Activated T-helper 2 cell treated with anti-CD3 and anti-CD28 coated beads, Interferon-gamma antibody, Interleukin-2, Interleukin-4, amounts not matched to agents 10 μg/mL and 5 μg/mL and 100 μg/mL, durations not matched to agents 14 hours and 24 hours and 36 hours (primary cell): ENCODE measurements around the gene VPS26B. TPM values are rescaled to one million over a fixed set of nuclear protein-coding genes. Genes with fewer than 3 reads are reported as not detected.
"Not testable (repeated sequence)": the region's sequence is repeated elsewhere in the genome, so short reads cannot be mapped to it uniquely, and the experiment has no call there.

ENCODE experiments used
- DNase-seq: peaks from one replicate; pipeline ENCODE4 v3.0.0; 2021; ENCODE audit warnings: low spot score
- H3K27ac Mint-ChIP-seq: one replicate; pipeline ENCODE4 v1.8.0; 2021; ENCODE audit warnings: mixed read lengths
- H3K27me3 Mint-ChIP-seq: one replicate; pipeline ENCODE4 v1.8.0; 2021; ENCODE audit warnings: low read depth, mixed read lengths
- H3K36me3 Mint-ChIP-seq: one replicate; pipeline ENCODE4 v1.8.0; 2021; ENCODE audit warnings: low read depth, mixed read lengths
- H3K4me1 Mint-ChIP-seq: one replicate; pipeline ENCODE4 v1.8.0; 2021; ENCODE audit warnings: low read depth, mixed read lengths
- H3K4me3 Mint-ChIP-seq: one replicate; pipeline ENCODE4 v1.8.0; 2021; ENCODE audit warnings: low read depth, mild to moderate bottlenecking, moderate library complexity, mixed read lengths
- H3K9me3 Mint-ChIP-seq: one replicate; pipeline ENCODE4 v1.8.0; 2021; ENCODE audit warnings: mixed read lengths
- intact Hi-C: fragments of 100-400 bp; cut with micrococcal nuclease; formaldehyde crosslinking; loops from one replicate; pipeline ENCODE4 v1.15.1; 2023
- total RNA-seq: library from RNA; stranded (reverse); gene quantifications from 2 replicates; pipeline ENCODE4 v1.2.3, GENCODE V29; 2022

Gene VPS26B
- total RNA-seq = 41.7 and 43.8 TPM in 2 replicates

GRCh38 chr11:134223836-134224709 is at the start of gene VPS26B, which contains the start of gene NCAPD3:
VPS26B (plus strand) TSS chr11:134224671; CDS start chr11:134225123, 452 bp downstream.
NCAPD3 (minus strand) TSS chr11:134223967; CDS start chr11:134223926, 41 bp downstream.
- DNase-seq = peak; percentile 96
- Mint-ChIP-seq H3K9me3 (no peaks in the 10 kb centered on the region), H3K4me1 (peaks cover 59% of the 10 kb centered on the region), H3K27ac (peak within 1 kb of the TSS; percentile 98), H3K27me3 (no peaks in the 10 kb centered on the region), H3K36me3 (peaks cover 39% of the 10 kb centered on the region), H3K4me3 (peak within 1 kb of the TSS; percentile 97)
- intact Hi-C loops = loop anchor here (1.0 to 10.0 kb wide), 6 partner anchors 15 to 297 kb away; partner anchors contain the start of genes ACAD8, GLB1L3 and THYN1

GRCh38 chr11:134176284-134176683 is 48.2 kb upstream of the VPS26B start:
- intact Hi-C loops = no loop called here
- H3K4me3 Mint-ChIP-seq = no peak overlapping the region
- no peaks in the 10 kb centered on the region for H3K9me3 Mint-ChIP-seq
- peaks cover 85% of the 10 kb centered on the region for H3K36me3 Mint-ChIP-seq
- H3K27ac Mint-ChIP-seq = no peak overlapping the region
- DNase-seq = no peak
- H3K4me1 Mint-ChIP-seq = no peaks in the 10 kb centered on the region
- H3K27me3 Mint-ChIP-seq = no peaks in the 10 kb centered on the region

- peaks cover 81% of the 10 kb centered on the region for H3K36me3 Mint-ChIP-seq
- intact Hi-C loops = no loop called here
- H3K4me3 Mint-ChIP-seq = no peak overlapping the region
- no peaks in the 10 kb centered on the region for H3K4me1 Mint-ChIP-seq
- no peak for DNase-seq
- no peak overlapping the region for H3K27ac Mint-ChIP-seq
- H3K27me3 Mint-ChIP-seq = no peaks in the 10 kb centered on the region
- H3K9me3 Mint-ChIP-seq = no peaks in the 10 kb centered on the region
Observed at GRCh38 chr11:134178032-134178674, 46.3 kb upstream of the VPS26B start.

- intact Hi-C loops = no loop called here
- H3K9me3 Mint-ChIP-seq = no peaks in the 10 kb centered on the region
Observed at GRCh38 chr11:134181707-134182106, 42.8 kb upstream of the VPS26B start.

GRCh38 chr11:134188092-134188491 is 36.4 kb upstream of the VPS26B start:
- intact Hi-C loops, DNase-seq, H3K27ac Mint-ChIP-seq, H3K4me3 Mint-ChIP-seq, H3K9me3 Mint-ChIP-seq, H3K4me1 Mint-ChIP-seq, H3K27me3 Mint-ChIP-seq: not testable (repeated sequence)
- H3K36me3 Mint-ChIP-seq = peaks cover 89% of the 10 kb centered on the region

More at GRCh38 chr11:134181707-134182106, 42.8 kb upstream of the VPS26B start:
- Mint-ChIP-seq H3K27me3 (no peaks in the 10 kb centered on the region), H3K27ac (no peak overlapping the region), H3K4me3 (no peak overlapping the region), H3K36me3 (peaks cover 79% of the 10 kb centered on the region), H3K4me1 (no peaks in the 10 kb centered on the region)
- no peak for DNase-seq

GRCh38 chr11:134196756-134197155 is 27.7 kb upstream of the VPS26B start:
- Mint-ChIP-seq H3K27me3 (no peaks in the 10 kb centered on the region), H3K27ac (no peak overlapping the region), H3K9me3 (no peaks in the 10 kb centered on the region), H3K36me3 (peaks cover 86% of the 10 kb centered on the region), H3K4me3 (no peak overlapping the region), H3K4me1 (peaks cover 2% of the 10 kb centered on the region)
- intact Hi-C loops = no loop called here
- no peak for DNase-seq

GRCh38 chr11:134199531-134199930 is 24.9 kb upstream of the VPS26B start:
- Mint-ChIP-seq H3K36me3 (peaks cover 84% of the 10 kb centered on the region), H3K4me1 (peaks cover 2% of the 10 kb centered on the region), H3K27me3 (no peaks in the 10 kb centered on the region), H3K4me3 (no peak overlapping the region), H3K27ac (no peak overlapping the region), H3K9me3 (no peaks in the 10 kb centered on the region)
- no peak for DNase-seq
- intact Hi-C loops = no loop called here

- Mint-ChIP-seq H3K4me3 (no peak overlapping the region), H3K4me1 (peaks cover 2% of the 10 kb centered on the region), H3K9me3 (no peaks in the 10 kb centered on the region), H3K27me3 (no peaks in the 10 kb centered on the region), H3K27ac (no peak overlapping the region), H3K36me3 (peaks cover 87% of the 10 kb centered on the region)
- intact Hi-C loops = loop anchor here (10.0 kb wide), 1 partner anchor 54 kb away; the partner anchor contains the start of genes ACAD8 and THYN1
- no peak for DNase-seq
Observed at GRCh38 chr11:134200688-134201087, 23.8 kb upstream of the VPS26B start.

- no peak overlapping the region for H3K27ac Mint-ChIP-seq
- H3K36me3 Mint-ChIP-seq = peaks cover 87% of the 10 kb centered on the region
- intact Hi-C loops = loop anchor here (10.0 kb wide), 1 partner anchor 52 kb away; the partner anchor contains the start of genes ACAD8 and THYN1
- no peak overlapping the region for H3K4me3 Mint-ChIP-seq
- no peaks in the 10 kb centered on the region for H3K27me3 Mint-ChIP-seq
- no peaks in the 10 kb centered on the region for H3K9me3 Mint-ChIP-seq
- peaks cover 1% of the 10 kb centered on the region for H3K4me1 Mint-ChIP-seq
- DNase-seq = no peak
Observed at GRCh38 chr11:134202661-134203060, 21.8 kb upstream of the VPS26B start.

GRCh38 chr11:134205729-134206128 is 18.7 kb upstream of the VPS26B start:
- H3K9me3 Mint-ChIP-seq = no peaks in the 10 kb centered on the region
- DNase-seq = no peak
- peaks cover 86% of the 10 kb centered on the region for H3K36me3 Mint-ChIP-seq
- H3K4me1 Mint-ChIP-seq = peaks cover 4% of the 10 kb centered on the region
- no peak overlapping the region for H3K4me3 Mint-ChIP-seq
- no peak overlapping the region for H3K27ac Mint-ChIP-seq
- H3K27me3 Mint-ChIP-seq = no peaks in the 10 kb centered on the region
- intact Hi-C loops = loop anchor here (10.0 kb wide), 1 partner anchor 49 kb away; the partner anchor contains the start of genes ACAD8 and THYN1

GRCh38 chr11:134206185-134206584 is 18.3 kb upstream of the VPS26B start:
- Mint-ChIP-seq H3K4me1 (peaks cover 6% of the 10 kb centered on the region), H3K27ac (no peak overlapping the region), H3K27me3 (no peaks in the 10 kb centered on the region), H3K4me3 (no peak overlapping the region), H3K36me3 (peaks cover 83% of the 10 kb centered on the region), H3K9me3 (no peaks in the 10 kb centered on the region)
- intact Hi-C loops = loop anchor here (10.0 kb wide), 1 partner anchor 49 kb away; the partner anchor contains the start of genes ACAD8 and THYN1
- DNase-seq = no peak

- peak overlapping the region; percentile 28 for H3K27ac Mint-ChIP-seq
- H3K4me3 Mint-ChIP-seq = no peak overlapping the region
- peak; percentile 55 for DNase-seq
- no peaks in the 10 kb centered on the region for H3K9me3 Mint-ChIP-seq
- peaks cover 85% of the 10 kb centered on the region for H3K36me3 Mint-ChIP-seq
- H3K4me1 Mint-ChIP-seq = peaks cover 15% of the 10 kb centered on the region
- intact Hi-C loops = loop anchor here (2.0 to 10.0 kb wide), 2 partner anchors 15 to 47 kb away; partner anchors contain the start of genes ACAD8, NCAPD3 and THYN1
- no peaks in the 10 kb centered on the region for H3K27me3 Mint-ChIP-seq
Observed at GRCh38 chr11:134207538-134208239, 16.8 kb upstream of the VPS26B start.
